HT-29 (cell line): ENCODE measurements around the gene SELENOI. TPM values are rescaled to one million over a fixed set of nuclear protein-coding genes. Genes with fewer than 3 reads are reported as not detected.

Experiments used
- DNase-seq: peaks from one replicate; pipeline ENCODE4 v3.0.0-alpha.2; 2015; ENCODE audit warnings: low spot score
- total RNA-seq: library from RNA; depleted of rRNA; stranded (reverse); fragments of >200 nt; shearing (Covaris generic); gene quantifications from 2 replicates; pipeline ENCODE4 v1.2.3, GENCODE V29; 2014

SELENOI gene
- total RNA-seq, 1 experiment from 2014 or later = 32.9 TPM

- DNase-seq = no peak
Measured at GRCh38 chr2:26409785-26410184, 63.8 kb downstream of the SELENOI start.

- no peak for DNase-seq
Measured at GRCh38 chr2:26410764-26411243, 64.9 kb downstream of the SELENOI start.

GRCh38 chr2:26411419-26411818 is 65.5 kb downstream of the SELENOI start:
- DNase-seq = no peak

- no peak for DNase-seq
Measured at GRCh38 chr2:26412091-26412673, 66.2 kb downstream of the SELENOI start.

- DNase-seq = no peak
Measured at GRCh38 chr2:26414311-26414710, 68.4 kb downstream of the SELENOI start.

- no peak for DNase-seq
Measured at GRCh38 chr2:26421961-26422360, 76.0 kb downstream of the SELENOI start.

GRCh38 chr2:26422947-26423629 is 77.1 kb downstream of the SELENOI start:
- DNase-seq = no peak

GRCh38 chr2:26423750-26424149 is 77.8 kb downstream of the SELENOI start:
- no peak for DNase-seq

GRCh38 chr2:26424221-26424620 is 78.3 kb downstream of the SELENOI start:
- DNase-seq = no peak

- DNase-seq = no peak
Measured at GRCh38 chr2:26428846-26429245, 82.9 kb downstream of the SELENOI start.

GRCh38 chr2:26429779-26430578 is 84.0 kb downstream of the SELENOI start:
- DNase-seq = no peak

- DNase-seq = no peak
Measured at GRCh38 chr2:26430826-26431225, 84.9 kb downstream of the SELENOI start.

- DNase-seq = no peak
Measured at GRCh38 chr2:26432363-26432762, 86.4 kb downstream of the SELENOI start.

GRCh38 chr2:26432859-26433258 is 86.9 kb downstream of the SELENOI start:
- DNase-seq = no peak

GRCh38 chr2:26435106-26435505 is 89.2 kb downstream of the SELENOI start:
- no peak for DNase-seq

GRCh38 chr2:26438526-26438925 is 92.6 kb downstream of the SELENOI start:
- DNase-seq = no peak

GRCh38 chr2:26438926-26439325 is 93.0 kb downstream of the SELENOI start:
- DNase-seq = no peak

- no peak for DNase-seq
Measured at GRCh38 chr2:26442301-26442700, 96.4 kb downstream of the SELENOI start.

- DNase-seq = no peak
Measured at GRCh38 chr2:26442707-26443106, 96.8 kb downstream of the SELENOI start.

GRCh38 chr2:26444236-26444635 is 98.3 kb downstream of the SELENOI start:
- DNase-seq = no peak
